Cardiac fibroblast (primary cell): ENCODE measurements around the gene IL18BP.

Source experiments
- DNase-seq, 2 donors: peaks; one replicate each; pipeline versions ENCODE4 v3.0.0 to v3.0.0-alpha.2; 2010; ENCODE audit warnings: low read depth in 2 of 2
- H3K4me3 ChIP-seq, 2 donors: replicated peaks in 1 of 2; 1 replicate in 1 of 2; 2 replicates in 1 of 2; pipeline ENCODE4 v1.5.1; 2011; ENCODE audit warnings: low read depth in 2 of 2, low read length in 2 of 2, mild to moderate bottlenecking in 2 of 2, moderate library complexity in 1 of 2
- TF ChIP-seq, protein P1 (sequence below): IDR thresholded peaks from one replicate; pipeline ENCODE4 v1.5.1; 2011; ENCODE audit warnings: low read depth, mild to moderate bottlenecking, low read length, inconsistent platforms

Gene IL18BP

DNA sequence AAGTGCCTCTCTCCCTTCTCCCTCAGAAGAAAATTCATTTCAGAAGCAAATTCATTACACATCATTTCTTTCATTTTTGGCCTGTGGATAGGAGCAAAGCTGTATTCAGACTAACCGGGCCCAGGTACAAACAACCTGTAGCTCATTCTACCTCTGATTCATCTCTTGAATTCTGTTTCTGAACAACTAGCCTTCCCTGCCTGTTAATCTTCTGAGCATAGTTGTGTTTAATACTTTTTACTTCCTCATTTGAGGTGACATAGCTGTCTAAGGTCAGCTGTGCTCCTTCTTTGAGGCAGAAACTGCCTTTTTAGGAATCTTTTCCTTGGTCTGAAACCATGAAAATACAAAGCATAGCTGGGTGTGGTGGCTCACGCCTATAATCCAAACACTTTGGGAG is 12.6 kb upstream of the IL18BP start:
- H3K4me3 ChIP-seq, result no peak overlapping the region
- TF ChIP-seq, protein P1, sequence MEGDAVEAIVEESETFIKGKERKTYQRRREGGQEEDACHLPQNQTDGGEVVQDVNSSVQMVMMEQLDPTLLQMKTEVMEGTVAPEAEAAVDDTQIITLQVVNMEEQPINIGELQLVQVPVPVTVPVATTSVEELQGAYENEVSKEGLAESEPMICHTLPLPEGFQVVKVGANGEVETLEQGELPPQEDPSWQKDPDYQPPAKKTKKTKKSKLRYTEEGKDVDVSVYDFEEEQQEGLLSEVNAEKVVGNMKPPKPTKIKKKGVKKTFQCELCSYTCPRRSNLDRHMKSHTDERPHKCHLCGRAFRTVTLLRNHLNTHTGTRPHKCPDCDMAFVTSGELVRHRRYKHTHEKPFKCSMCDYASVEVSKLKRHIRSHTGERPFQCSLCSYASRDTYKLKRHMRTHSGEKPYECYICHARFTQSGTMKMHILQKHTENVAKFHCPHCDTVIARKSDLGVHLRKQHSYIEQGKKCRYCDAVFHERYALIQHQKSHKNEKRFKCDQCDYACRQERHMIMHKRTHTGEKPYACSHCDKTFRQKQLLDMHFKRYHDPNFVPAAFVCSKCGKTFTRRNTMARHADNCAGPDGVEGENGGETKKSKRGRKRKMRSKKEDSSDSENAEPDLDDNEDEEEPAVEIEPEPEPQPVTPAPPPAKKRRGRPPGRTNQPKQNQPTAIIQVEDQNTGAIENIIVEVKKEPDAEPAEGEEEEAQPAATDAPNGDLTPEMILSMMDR, result no peak
- no peak for DNase-seq

DNA sequence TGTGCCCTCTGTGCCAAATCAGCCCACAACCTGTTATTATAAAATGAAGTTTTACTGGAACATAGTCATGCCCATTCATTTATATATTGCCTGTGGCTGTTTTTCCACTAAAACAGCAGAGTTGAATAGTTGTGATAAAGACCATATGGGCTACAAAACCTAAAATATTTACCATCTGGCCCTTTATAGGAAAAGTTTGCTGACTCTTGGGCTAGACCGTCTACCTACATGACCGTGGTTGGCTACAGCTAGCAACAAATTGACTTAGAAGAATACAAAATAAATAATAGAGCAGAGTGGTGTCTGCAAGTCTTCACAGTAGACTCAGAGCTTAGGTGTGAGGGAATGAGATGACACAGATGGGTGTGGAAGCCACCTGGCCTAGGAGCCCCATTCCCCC is 11.2 kb upstream of the IL18BP start:
- H3K4me3 ChIP-seq, result no peak overlapping the region
- TF ChIP-seq, protein P1, result no peak
- no peak for DNase-seq

DNA sequence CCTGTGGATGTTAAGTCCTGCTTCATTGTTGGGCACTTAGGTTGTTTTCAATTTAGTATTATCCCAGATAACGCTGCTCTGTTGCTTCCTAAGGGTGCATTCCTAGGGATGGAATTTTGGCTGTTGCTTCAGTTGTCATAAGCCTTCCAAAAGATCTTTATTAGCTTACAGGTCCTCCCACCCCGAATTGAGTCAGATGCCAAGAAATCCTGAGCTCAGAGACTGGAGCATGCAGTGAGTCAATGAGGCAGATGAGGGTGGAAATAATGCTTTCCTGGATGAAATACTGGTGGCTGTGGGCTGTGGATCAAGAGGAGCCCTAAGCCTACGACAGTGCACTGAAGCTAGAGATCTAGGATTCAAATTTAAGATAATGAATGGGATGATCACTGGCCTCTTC is 10.7 kb upstream of the IL18BP start:
- DNase-seq, result peak; percentile 60 to 86
- no peak overlapping the region for H3K4me3 ChIP-seq
- TF ChIP-seq, protein P1, result no peak

DNA sequence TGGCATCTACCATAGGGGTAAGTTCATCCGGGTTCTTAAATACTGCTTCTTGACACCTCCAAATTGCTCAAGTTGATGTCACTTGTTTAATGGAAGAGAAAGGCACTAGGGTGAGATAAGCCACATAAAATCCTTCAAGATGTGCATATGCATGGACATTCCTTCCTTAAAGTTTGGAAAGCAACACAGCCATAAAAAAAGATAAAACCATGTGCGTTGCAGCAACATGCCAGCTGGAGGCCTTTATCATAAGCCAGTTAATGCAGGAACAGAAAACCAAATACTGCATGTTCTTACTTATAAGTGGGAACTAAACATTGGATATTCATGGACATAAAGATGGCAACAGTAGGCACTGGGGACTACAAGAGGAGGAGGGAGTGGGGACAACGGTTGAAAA is 8.0 kb upstream of the IL18BP start:
- TF ChIP-seq, protein P1, result no peak
- DNase-seq, result no peak
- H3K4me3 ChIP-seq, result no peak overlapping the region

DNA sequence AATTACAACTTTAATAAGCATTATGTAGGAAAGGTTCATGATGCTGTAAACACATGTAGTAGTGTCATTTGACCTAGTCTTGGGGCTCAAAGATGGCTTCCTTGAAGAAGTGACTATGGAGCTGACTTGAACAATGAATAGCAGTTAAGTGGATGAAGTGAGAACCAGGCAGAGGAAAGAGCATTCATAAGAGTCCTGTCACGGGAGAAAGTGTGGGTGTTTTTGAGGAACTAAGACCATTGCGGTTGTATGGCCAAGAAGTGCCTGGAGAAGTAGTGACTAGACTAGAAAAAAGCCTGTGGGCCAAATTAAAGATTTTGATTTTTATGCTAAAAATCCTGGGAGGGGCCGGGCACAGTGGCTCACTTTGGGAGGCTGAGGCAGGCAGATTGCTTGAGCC is 7.2 kb upstream of the IL18BP start:
- no peak overlapping the region for H3K4me3 ChIP-seq
- TF ChIP-seq, protein P1, result no peak
- DNase-seq, result no peak

DNA sequence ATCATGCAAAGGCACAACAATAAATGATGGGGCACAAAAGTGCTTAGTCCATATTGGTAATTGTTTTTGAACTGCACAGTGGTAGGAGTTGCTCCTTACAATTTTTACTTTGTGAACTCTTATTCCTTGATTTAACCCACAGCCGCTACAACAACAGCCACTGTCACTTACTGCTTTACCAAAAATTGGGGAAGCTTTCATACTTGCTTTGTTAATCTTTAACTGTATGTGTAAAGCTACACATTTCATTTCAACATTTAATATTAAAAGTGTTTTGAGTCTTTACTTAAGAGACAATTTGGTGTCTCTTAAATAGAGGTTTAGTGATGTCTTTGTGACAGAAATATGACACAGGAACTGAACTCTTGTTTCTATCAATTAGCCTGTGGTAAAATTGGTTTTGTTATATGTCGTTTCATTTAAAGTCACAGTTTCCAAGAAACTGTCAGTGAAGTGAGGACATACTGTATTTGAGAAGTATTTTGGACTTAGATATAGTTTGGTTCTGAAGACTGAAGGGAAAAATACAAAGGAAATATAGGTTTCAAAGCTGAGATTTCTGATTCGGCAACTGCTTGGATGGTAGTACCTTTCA is 6.5 kb upstream of the IL18BP start:
- TF ChIP-seq, protein P1, result no peak
- H3K4me3 ChIP-seq, result no peak overlapping the region

DNA sequence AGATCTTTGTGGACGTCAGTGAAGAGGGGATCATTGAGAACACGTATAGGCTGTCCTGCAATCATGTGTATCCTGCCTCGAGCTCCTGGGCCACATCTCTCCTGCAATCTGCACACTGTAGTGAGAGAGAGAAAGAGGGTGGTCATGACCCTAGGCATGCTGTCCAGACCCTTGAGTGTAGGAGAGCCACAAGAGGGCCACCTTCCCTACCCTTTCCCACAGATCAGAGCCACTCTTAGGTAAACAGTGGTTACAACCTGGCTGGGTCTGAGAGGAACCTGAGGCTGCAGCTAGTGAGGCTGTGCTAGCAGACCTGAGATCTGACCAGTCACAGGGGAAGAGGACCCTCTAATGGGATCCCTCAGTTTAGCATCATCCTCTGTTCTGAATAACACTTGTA is 3.9 kb upstream of the IL18BP start:
- no peak overlapping the region for H3K4me3 ChIP-seq
- no peak for DNase-seq
- TF ChIP-seq, protein P1, result no peak

More for the DNA sequence above, 6.5 kb upstream of the IL18BP start:
- no peak for DNase-seq
